Lower leg skin (tissue), 3 donors: Measurements from ENCODE around the gene CDV3.

Experiments used
- CTCF ChIP-seq, 3 donors: fragments of 450-650 bp; IDR thresholded peaks; one replicate each; pipeline ENCODE4 v1.5.1; 2016; ENCODE audit warnings: antibody characterized with exemption in 3 of 3, mild to moderate bottlenecking in 3 of 3, moderate library complexity in 2 of 3
- POLR2A ChIP-seq, 2 donors: fragments of 450-650 bp; IDR thresholded peaks; one replicate each; pipeline ENCODE4 v1.6.1; 2016 to 2017; ENCODE audit warnings: antibody characterized with exemption in 2 of 2, mild to moderate bottlenecking in 1 of 2, moderate library complexity in 1 of 2

- TF ChIP-seq CTCF (IDR thresholded peaks at IDR 0.05) (no peak), POLR2A (IDR thresholded peaks at IDR 0.05) (no peak)
These were observed 38.0 kb downstream of the CDV3 start for GRCh38 chr3:133611534-133611933.
